ENCODE results near the gene CEP104.

CEP104 gene

GRCh38 chr1:3817821-3818597 lies 39.0 kb downstream of the CEP104 start:
- DNase-seq: peak; percentile 77
- Histone ChIP-seq H3K36me3 (peaks cover 39% of the 10 kb centered on the region), H3K4me3 (ENCODE audit: low read depth, low read length) (no peak overlapping the region), H3K27me3 (ENCODE audit: insufficient read depth, low read depth, severe bottlenecking) (no peaks in the 10 kb centered on the region), H3K27ac (peak overlapping the region; percentile 90), H3K9me3 (ENCODE audit: severe bottlenecking) (no peaks in the 10 kb centered on the region)
- no peak for TF ChIP-seq CTCF (IDR thresholded peaks at IDR 0.05; ENCODE audit: low read depth, low read length)

- DNase-seq: no peak
- H3K27ac ChIP-seq: peak overlapping the region; percentile 90
- TF ChIP-seq CTCF (IDR thresholded peaks at IDR 0.05; ENCODE audit: low read depth, low read length): no peak
- peaks cover 32% of the 10 kb centered on the region for H3K36me3 ChIP-seq
- H3K4me3 ChIP-seq (ENCODE audit: low read depth, low read length): no peak overlapping the region
- H3K27me3 ChIP-seq (ENCODE audit: insufficient read depth, low read depth, severe bottlenecking): no peaks in the 10 kb centered on the region
- H3K9me3 ChIP-seq (ENCODE audit: severe bottlenecking): no peaks in the 10 kb centered on the region
These were observed 39.8 kb downstream of the CEP104 start for GRCh38 chr1:3817138-3817740.

- H3K4me3 ChIP-seq (ENCODE audit: low read depth, low read length): no peak overlapping the region
- H3K27me3 ChIP-seq (ENCODE audit: insufficient read depth, low read depth, severe bottlenecking): no peaks in the 10 kb centered on the region
- TF ChIP-seq CTCF (IDR thresholded peaks at IDR 0.05; ENCODE audit: low read depth, low read length): no peak
- H3K36me3 ChIP-seq: peaks cover 32% of the 10 kb centered on the region
- peak overlapping the region; percentile 90; the same call in 1 of the 2 replicates for H3K27ac ChIP-seq
- no peak for DNase-seq
- no peaks in the 10 kb centered on the region for H3K9me3 ChIP-seq (ENCODE audit: severe bottlenecking)
These were observed 40.5 kb downstream of the CEP104 start for GRCh38 chr1:3816331-3817137.

GRCh38 chr1:3814771-3815561 lies 42.0 kb downstream of the CEP104 start:
- Histone ChIP-seq H3K9me3 (ENCODE audit: severe bottlenecking) (no peaks in the 10 kb centered on the region), H3K4me3 (ENCODE audit: low read depth, low read length) (no peak overlapping the region), H3K27me3 (ENCODE audit: insufficient read depth, low read depth, severe bottlenecking) (no peaks in the 10 kb centered on the region), H3K27ac (no peak overlapping the region; the same call in 1 of the 2 replicates), H3K36me3 (peaks cover 24% of the 10 kb centered on the region)
- DNase-seq: no peak
- no peak for TF ChIP-seq CTCF (IDR thresholded peaks at IDR 0.05; ENCODE audit: low read depth, low read length)

- Histone ChIP-seq H3K36me3 (peaks cover 22% of the 10 kb centered on the region), H3K27ac (no peak overlapping the region)
- no peak for TF ChIP-seq CTCF (IDR thresholded peaks at IDR 0.05; ENCODE audit: low read depth, low read length)
These were observed 42.9 kb downstream of the CEP104 start for GRCh38 chr1:3814065-3814464.

More at GRCh38 chr1:3814065-3814464, 42.9 kb downstream of the CEP104 start:
- no peaks in the 10 kb centered on the region for H3K9me3 ChIP-seq (ENCODE audit: severe bottlenecking)
- H3K27me3 ChIP-seq (ENCODE audit: insufficient read depth, low read depth, severe bottlenecking): no peaks in the 10 kb centered on the region
- H3K4me3 ChIP-seq (ENCODE audit: low read depth, low read length): no peak overlapping the region
- no peak for DNase-seq
